PFSK-1 (cell line): Measurements from ENCODE around the gene CLCN2.

Experiments used
- POLR2AphosphoS5 ChIP-seq: IDR thresholded peaks from 2 replicates; pipeline ENCODE4 v1.6.1; 2012; ENCODE audit warnings: low read depth, mild to moderate bottlenecking, control low read depth, low read length, moderate library complexity
- SIN3A ChIP-seq: IDR thresholded peaks from 2 replicates; pipeline ENCODE4 v1.6.1; 2012; ENCODE audit warnings: mild to moderate bottlenecking, low read length, moderate library complexity, borderline replicate concordance; ENCODE audit not compliant: insufficient read depth

DNA sequence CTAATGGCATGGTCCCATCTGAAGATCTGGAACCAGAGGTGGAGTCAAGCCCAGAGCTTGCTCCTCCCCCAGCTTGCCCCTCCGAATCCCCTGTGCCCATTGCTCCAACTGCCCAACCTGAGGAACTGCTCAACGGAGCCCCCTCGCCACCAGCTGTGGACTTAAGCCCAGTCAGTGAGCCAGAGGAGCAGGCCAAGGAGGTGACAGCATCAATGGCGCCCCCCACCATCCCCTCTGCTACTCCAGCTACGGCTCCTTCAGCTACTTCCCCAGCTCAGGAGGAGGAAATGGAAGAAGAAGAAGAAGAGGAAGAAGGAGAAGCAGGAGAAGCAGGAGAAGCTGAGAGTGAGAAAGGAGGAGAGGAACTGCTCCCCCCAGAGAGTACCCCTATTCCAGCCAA, 39.7 kb downstream of the CLCN2 start:
- TF ChIP-seq POLR2AphosphoS5 (no peak), SIN3A (no peak)
